ENCODE results near the gene FLAD1. TPM values are rescaled to one million over a fixed set of nuclear protein-coding genes. Genes with fewer than 3 reads are reported as not detected.

The FLAD1 gene
- total RNA-seq, 2 donors from 2014 or later: 28.2 to 46.1 TPM

DNA sequence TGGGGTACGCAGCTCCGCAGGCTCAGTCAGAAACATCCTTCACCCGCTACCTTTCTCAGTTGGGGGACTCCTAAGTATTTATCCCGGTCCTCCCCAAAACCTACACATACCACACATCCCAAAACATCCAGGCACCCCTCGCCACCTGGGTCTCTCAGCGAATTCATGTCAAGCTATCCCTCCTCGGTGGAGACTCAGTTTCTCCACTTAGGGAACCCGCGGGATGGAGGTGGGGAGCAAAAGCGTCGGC, 18.2 kb downstream of the FLAD1 start:
- intact Hi-C loops (cut with DNase I): no loop called here
- H3K4me3 ChIP-seq: peak overlapping the region; percentile 83
- no peaks in the 10 kb centered on the region for H3K27me3 ChIP-seq
- peak overlapping the region; percentile 87 to 92 for H3K9ac ChIP-seq (ENCODE audit: low read depth in 2 of 2, low read length in 2 of 2)
- H3K4me1 ChIP-seq: peaks cover 22% of the 10 kb centered on the region
- TF ChIP-seq, protein P1, sequence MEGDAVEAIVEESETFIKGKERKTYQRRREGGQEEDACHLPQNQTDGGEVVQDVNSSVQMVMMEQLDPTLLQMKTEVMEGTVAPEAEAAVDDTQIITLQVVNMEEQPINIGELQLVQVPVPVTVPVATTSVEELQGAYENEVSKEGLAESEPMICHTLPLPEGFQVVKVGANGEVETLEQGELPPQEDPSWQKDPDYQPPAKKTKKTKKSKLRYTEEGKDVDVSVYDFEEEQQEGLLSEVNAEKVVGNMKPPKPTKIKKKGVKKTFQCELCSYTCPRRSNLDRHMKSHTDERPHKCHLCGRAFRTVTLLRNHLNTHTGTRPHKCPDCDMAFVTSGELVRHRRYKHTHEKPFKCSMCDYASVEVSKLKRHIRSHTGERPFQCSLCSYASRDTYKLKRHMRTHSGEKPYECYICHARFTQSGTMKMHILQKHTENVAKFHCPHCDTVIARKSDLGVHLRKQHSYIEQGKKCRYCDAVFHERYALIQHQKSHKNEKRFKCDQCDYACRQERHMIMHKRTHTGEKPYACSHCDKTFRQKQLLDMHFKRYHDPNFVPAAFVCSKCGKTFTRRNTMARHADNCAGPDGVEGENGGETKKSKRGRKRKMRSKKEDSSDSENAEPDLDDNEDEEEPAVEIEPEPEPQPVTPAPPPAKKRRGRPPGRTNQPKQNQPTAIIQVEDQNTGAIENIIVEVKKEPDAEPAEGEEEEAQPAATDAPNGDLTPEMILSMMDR (IDR thresholded peaks at IDR 0.05): no peak
- H3K27ac ChIP-seq: peak overlapping the region; percentile 95
- no peaks in the 10 kb centered on the region for H3K36me3 ChIP-seq
- no peaks in the 10 kb centered on the region for H3K9me3 ChIP-seq
- no peak for DNase-seq

DNA sequence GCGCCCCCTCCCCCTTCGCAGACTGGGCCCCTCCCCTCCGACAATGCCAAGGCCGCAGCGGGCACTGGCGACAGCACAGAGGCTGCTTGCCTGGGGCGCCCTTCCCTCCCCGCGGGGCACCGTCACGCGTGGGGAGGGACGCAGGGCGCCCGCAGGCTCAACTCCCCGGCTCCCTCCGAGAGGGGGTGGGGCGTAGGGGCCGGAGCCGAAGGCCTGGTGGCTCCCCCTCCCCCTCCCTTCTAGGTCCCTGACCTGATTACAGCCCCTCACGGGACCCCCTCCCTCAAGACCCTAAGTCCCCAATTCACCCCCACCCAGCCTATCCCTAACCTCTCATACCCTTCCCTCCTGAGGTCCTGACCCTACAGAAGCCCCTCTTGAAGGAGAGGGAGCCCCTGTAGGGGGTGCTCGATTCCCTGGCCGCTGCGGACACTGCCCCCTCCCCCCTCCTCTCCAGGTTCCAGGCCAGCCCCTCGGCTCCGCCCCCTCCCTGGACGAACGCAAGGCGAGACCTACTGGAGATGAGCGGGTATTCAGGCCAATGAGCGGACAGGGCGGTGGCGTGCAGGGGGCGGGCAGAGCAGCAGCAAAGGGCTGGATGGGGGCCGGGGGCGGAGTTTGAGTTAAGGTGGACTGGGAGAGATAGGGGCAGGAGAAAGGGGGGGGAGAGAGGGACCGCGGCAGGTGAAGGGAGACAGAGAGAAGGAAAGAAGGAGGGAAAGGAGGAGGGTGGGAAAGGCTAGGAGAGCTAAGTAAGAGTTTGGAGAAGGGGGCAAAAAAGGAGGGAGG, 18.7 kb downstream of the FLAD1 start:
- Histone ChIP-seq H3K9ac (ENCODE audit: low read depth in 2 of 2, low read length in 2 of 2) (peak overlapping the region; percentile 87 to 92), H3K36me3 (no peaks in the 10 kb centered on the region), H3K4me1 (peaks cover 23% of the 10 kb centered on the region), H3K9me3 (no peaks in the 10 kb centered on the region), H3K27me3 (no peaks in the 10 kb centered on the region), H3K4me3 (peak overlapping the region; percentile 83), H3K27ac (peak overlapping the region; percentile 95)
- TF ChIP-seq, protein P1 (IDR thresholded peaks at IDR 0.05): no peak
- peak; percentile 100 for DNase-seq
- intact Hi-C loops (cut with DNase I): no loop called here

DNA sequence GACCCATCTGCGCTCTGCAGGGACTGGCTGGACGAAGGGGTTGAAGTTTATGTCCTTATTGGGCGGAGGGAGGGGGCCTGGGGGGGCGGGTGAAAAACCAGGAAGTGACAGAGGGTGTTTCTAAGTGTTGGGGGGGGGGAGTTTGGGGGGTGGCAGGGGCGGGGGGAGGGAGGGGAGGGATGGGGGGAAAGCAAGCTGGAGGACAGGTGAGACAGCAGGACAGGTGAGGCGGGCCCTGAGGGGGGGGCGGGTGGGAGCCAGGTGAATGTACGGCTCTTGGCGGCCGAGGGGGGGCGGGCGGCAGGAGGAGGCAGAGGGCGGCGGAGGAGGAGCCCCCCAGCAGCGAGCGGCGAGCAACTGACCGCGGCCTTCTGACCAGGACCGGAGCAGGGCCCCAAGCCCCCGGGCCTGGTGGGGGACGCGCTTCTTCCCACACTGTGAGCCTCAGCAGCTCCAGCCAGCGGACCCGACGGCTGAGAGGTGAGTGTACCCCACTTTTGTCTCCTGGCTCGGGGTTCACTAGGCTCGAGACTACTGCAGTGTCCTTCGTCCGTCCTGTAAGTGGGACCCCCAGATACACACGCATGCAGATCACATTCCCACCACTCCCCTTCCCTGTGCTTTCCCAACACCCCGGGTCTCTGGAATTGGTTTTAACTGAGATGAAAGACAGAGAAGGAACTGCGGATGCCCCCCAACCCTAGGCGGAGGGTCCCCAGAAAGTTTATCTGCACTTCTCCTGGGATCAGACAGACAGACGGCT, 19.5 kb downstream of the FLAD1 start, which contains the start of gene ZBTB7B:
Gene ZBTB7B (plus strand): TSS at position 339 of the 763 bp plus-strand sequence. CDS start 11,859 bp downstream, outside the sequence.
- H3K9ac ChIP-seq (ENCODE audit: low read depth in 2 of 2, low read length in 2 of 2): peak within 1 kb of the TSS; percentile 97 to 100

DNA sequence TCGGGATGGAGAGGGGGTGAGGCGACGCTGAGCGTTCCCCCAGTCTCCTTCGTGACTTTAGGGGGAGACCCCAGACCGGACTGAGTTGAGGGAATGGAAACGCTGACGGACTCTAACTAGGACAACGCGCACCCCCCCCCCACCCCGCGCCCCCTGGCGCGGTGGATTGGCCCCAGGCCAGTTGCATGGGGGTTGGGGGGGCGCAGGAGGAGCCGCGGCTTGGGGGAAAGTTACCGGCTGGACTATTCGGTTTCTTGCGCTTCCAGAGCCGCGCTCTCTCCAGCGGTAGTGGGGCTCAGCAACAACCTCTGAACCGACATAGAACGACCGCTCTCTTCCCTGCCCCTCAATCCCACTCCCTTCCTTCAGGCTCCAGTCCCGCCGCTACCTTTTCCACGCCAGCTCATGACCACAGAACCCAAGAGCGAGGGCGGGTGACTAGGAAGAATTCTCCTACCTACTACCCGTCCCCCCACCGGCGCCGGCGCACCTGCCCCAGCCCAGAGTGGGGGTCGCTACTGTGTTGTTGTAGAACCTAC, 20.2 kb downstream of the FLAD1 start:
- Histone ChIP-seq H3K4me3 (peak overlapping the region; percentile 83), H3K27me3 (no peaks in the 10 kb centered on the region), H3K27ac (peak overlapping the region; percentile 94), H3K9ac (ENCODE audit: low read depth in 2 of 2, low read length in 2 of 2) (peak overlapping the region; percentile 97 to 100), H3K4me1 (peaks cover 34% of the 10 kb centered on the region), H3K9me3 (no peaks in the 10 kb centered on the region), H3K36me3 (no peaks in the 10 kb centered on the region)
- TF ChIP-seq, protein P1 (IDR thresholded peaks at IDR 0.05): no peak
- DNase-seq: peak; percentile 52
- intact Hi-C loops (cut with DNase I): no loop called here

More for the DNA sequence above, 19.5 kb downstream of the FLAD1 start, which contains the start of gene ZBTB7B:
- Histone ChIP-seq H3K4me1 (peaks cover 28% of the 10 kb centered on the region), H3K27ac (peak within 1 kb of the TSS; percentile 95), H3K4me3 (peak within 1 kb of the TSS; percentile 83), H3K9me3 (no peaks in the 10 kb centered on the region), H3K36me3 (no peaks in the 10 kb centered on the region), H3K27me3 (no peaks in the 10 kb centered on the region)
- TF ChIP-seq, protein P1 (IDR thresholded peaks at IDR 0.05): no peak
- peak; percentile 59 for DNase-seq
- intact Hi-C loops (cut with DNase I): no loop called here

DNA sequence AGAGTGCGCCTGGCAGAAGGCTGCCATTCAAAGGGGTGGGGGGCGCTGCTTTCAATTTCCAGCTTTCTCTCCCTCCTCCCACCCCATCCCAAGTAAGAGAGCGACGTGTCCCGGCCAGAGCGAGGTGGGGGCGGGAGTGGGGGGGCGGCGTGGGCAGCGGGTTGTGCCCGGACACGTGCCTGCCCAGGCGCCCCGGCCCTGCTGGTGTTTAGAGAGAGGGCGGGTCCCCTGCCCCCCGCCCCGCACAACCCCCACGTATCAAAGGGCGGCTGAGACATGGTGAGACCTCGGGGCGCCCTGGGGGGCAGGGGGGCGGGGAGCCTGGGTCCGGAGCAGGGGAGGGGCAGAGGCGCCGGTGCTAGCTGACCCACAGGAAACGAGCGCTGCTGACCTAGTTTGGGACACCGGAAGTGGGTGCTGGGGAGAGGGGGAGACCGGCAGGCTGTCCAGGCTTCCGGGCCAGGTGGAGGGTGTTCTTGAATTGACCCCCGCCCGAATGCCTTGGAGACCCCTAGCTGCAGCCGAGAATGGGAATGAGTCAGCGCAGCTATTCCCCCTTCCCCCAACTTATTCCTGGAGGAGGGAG, 20.7 kb downstream of the FLAD1 start:
- DNase-seq: peak; percentile 81
- Histone ChIP-seq H3K27ac (peak overlapping the region; percentile 94), H3K36me3 (no peaks in the 10 kb centered on the region), H3K27me3 (no peaks in the 10 kb centered on the region), H3K9me3 (no peaks in the 10 kb centered on the region), H3K9ac (ENCODE audit: low read depth in 2 of 2, low read length in 2 of 2) (peak overlapping the region; percentile 97 to 100), H3K4me3 (peak overlapping the region; percentile 83), H3K4me1 (peaks cover 34% of the 10 kb centered on the region)
- intact Hi-C loops (cut with DNase I): no loop called here
- TF ChIP-seq, protein P1 (IDR thresholded peaks at IDR 0.05): no peak
